Right cardiac atrium (tissue), 5 donors: ENCODE measurements around the gene GIMAP8. TPM values are rescaled to one million over a fixed set of nuclear protein-coding genes. Genes with fewer than 3 reads are reported as not detected.
"Not testable (repeated sequence)": the region's sequence is repeated elsewhere in the genome, so short reads cannot be mapped to it uniquely, and the experiment has no call there.

ENCODE experiments used
- ATAC-seq, 2 donors: fragments of 200-7000 bp; cut with Tn5 transposase; one replicate each; pipeline versions ENCODE4 v1.8.0 to v1.9.1; 2020; ENCODE audit warnings: moderate library complexity in 2 of 2, mild to moderate bottlenecking in 1 of 2
- DNase-seq, 3 donors: peaks; one replicate each; pipeline ENCODE4 v3.0.0-alpha.2; 2020
- H3K27ac ChIP-seq: one replicate; pipeline ENCODE4 v1.5.1; 2013; ENCODE audit warnings: mild to moderate bottlenecking, low read length, control low read depth, moderate library complexity
- H3K27me3 ChIP-seq: one replicate; pipeline ENCODE4 v1.6.1; 2013; ENCODE audit not compliant: control insufficient read depth, insufficient read depth
- H3K4me1 ChIP-seq: one replicate; pipeline ENCODE4 v1.6.1; 2013; ENCODE audit warnings: low read length; ENCODE audit not compliant: control insufficient read depth, insufficient read depth
- H3K4me3 ChIP-seq: one replicate; pipeline ENCODE4 v1.5.1; 2013; ENCODE audit warnings: low read length, control low read depth
- H3K9me3 ChIP-seq: one replicate; pipeline ENCODE4 v1.6.1; 2013; ENCODE audit warnings: low read length; ENCODE audit not compliant: control insufficient read depth
- WGBS: extraction: QIAGEN DNeasy Blood & Tissue Kit; methylation state at CpG from one replicate; pipeline ENCODE4 v1.1.7; 2013; 5-methylcytosine and 5-hydroxymethylcytosine counted together
- intact Hi-C, 4 donors: fragments of 100-400 bp; cut with DNase I; formaldehyde crosslinking; loops; one replicate each; pipeline versions ENCODE4 v1.11.0 to v1.14.0; 2022 to 2023
- polyA plus RNA-seq: library from polyadenylated mRNA; stranded (reverse); fragments of 200-250 nt; gene quantifications from one replicate; pipeline ENCODE4 v1.2.3, GENCODE V29; 2013
- total RNA-seq, 4 donors: library from RNA; stranded (reverse); fragmentation: NEBNext Ultra II Directional; extraction: Animal tissue kit (Norgen Biotek cat#: 25700); gene quantifications; one replicate each; pipeline ENCODE4 v1.2.1, GENCODE V29; 2021
- donor health status: healthy with polysubstance abuse.
- donor health status: DM: no; HTN: yes; CAD: no.
- donor health status: DM: no; HTN: no; CAD: no.
- donor health status: DM: no; HTN: yes; CAD: no; lungs with severe emphysema.
- donor health status: DM: yes; HTN: yes; CAD: no.

The GIMAP8 gene
- total and polyA plus RNA-seq, 5 donors: 11.4 to 21.0 (median 12.2) TPM

DNA sequence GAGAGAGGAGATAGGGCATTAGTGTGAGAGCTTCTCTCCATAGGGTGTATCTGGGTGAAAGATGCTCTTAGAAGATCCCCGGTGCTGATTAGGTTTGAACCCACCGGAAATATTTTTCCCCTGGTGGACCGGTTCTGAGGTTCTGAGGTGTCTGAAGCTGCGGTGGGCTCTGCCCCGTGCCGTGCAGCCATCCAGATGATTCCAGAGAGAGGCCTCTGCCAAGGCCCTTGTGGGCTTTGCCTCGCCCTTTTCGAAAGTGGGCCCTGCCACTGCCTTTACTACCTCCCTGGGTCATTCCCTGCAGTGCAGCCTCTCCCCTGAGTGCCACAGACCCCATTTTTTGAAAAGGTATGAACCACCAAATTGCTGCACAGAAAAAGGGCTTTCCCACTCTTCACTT lies 2.8 kb downstream of the GIMAP8 start:
- H3K4me3 ChIP-seq: peak overlapping the region; percentile 57
- intact Hi-C loops: loop anchor here in 1 of 4 donors (10.0 kb wide), 1 partner anchor 112 kb away; the partner anchor contains the start of gene GIMAP4
- WGBS: 67% methylated on average over 8 of the region's 8 CpGs

DNA sequence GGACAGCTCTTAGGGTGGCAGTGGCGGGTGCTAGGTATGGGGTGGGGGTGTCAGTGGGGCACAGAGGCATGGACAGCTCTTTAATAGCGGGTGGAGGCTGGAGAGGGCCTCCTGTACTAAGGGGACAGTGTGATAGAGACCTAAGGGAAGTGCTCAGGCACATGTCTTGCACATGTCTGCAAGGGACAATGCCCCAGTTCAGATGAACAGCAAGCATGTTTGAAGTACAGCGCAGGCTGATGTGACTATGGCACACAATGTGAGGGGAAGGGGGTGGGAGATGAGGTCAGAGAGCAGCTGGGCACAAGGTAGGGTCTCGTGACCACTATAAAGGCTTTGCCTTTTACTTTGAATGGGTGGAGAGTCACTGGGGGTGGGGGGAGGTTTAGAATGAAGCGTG lies 3.5 kb downstream of the GIMAP8 start:
- Histone ChIP-seq H3K4me3 (peak overlapping the region; percentile 57), H3K27ac (no peak overlapping the region), H3K9me3 (no peaks in the 10 kb centered on the region), H3K4me1 (peaks cover 5% of the 10 kb centered on the region), H3K27me3 (no peaks in the 10 kb centered on the region)
- intact Hi-C loops: loop anchor here in 1 of 4 donors (10.0 kb wide), 1 partner anchor 111 kb away; the partner anchor contains the start of gene GIMAP4
- 89% methylated on average over 5 of the region's 5 CpGs for WGBS
- ATAC-seq: no peak
- DNase-seq: no peak

More for the DNA sequence above, 2.8 kb downstream of the GIMAP8 start:
- DNase-seq: no peak
- H3K4me1 ChIP-seq: peaks cover 5% of the 10 kb centered on the region
- no peaks in the 10 kb centered on the region for H3K9me3 ChIP-seq
- H3K27ac ChIP-seq: peak overlapping the region; percentile 73
- no peaks in the 10 kb centered on the region for H3K27me3 ChIP-seq
- ATAC-seq: no peak

- not testable (repeated sequence) for H3K9me3 ChIP-seq, H3K27me3 ChIP-seq, H3K4me1 ChIP-seq, H3K4me3 ChIP-seq, DNase-seq, H3K27ac ChIP-seq, ATAC-seq
- 88% methylated on average over 5 of the region's 5 CpGs for WGBS
- intact Hi-C loops: loop anchor here in 1 of 4 donors (10.0 kb wide), 1 partner anchor 108 kb away; the partner anchor contains the start of gene GIMAP4
Observed at GRCh38 chr7:150457064-150457463, 6.6 kb downstream of the GIMAP8 start.

DNA sequence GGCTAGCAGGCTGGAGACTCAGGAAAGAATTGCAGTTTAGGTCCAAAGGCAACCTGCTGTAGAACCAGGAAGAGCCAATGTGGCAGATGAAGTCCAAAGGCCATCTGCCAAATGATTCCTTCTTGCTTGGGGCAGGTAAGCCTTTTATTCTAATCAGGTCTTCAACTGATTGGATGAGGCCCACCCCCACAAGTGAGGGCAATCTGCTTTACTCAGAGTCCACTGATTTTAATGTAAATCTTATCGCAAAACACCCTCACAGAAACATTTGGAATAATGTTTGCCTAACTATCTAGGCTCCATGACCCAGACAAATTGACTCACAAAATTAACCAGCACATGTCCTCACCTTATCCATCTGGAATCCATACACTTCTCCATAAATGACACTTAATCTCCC lies 7.8 kb downstream of the GIMAP8 start:
- intact Hi-C loops: loop anchor here in 1 of 4 donors (10.0 kb wide), 1 partner anchor 107 kb away; the partner anchor contains the start of gene GIMAP4
- ATAC-seq (no peak), DNase-seq (no peak)
- no peak overlapping the region for H3K27ac ChIP-seq
- WGBS: 99% methylated on average over 1 of the region's 1 CpG
- no peak overlapping the region for H3K4me3 ChIP-seq
- H3K9me3 ChIP-seq: no peaks in the 10 kb centered on the region
- no peaks in the 10 kb centered on the region for H3K27me3 ChIP-seq
- H3K4me1 ChIP-seq: peaks cover 1% of the 10 kb centered on the region

DNA sequence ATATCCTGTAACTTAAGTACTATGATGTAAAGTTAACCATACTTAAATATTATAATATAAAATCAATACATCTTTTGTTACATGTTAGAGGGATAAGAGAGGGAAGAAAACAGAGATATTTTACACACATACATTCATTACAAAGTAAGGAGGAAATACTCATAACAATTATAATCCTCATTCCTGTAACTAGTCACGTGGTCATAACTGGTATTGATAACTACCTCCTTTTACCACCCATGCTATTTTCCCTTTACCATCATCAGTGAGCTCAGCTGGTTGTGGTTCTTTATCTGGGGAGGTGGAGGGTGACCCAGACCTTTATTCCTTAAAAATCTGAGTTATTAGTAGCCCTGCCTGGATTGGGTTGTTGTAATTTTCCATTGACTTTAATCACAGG lies 8.3 kb downstream of the GIMAP8 start:
- H3K9me3 ChIP-seq: no peaks in the 10 kb centered on the region
- 82% methylated on average over 1 of the region's 1 CpG for WGBS

DNA sequence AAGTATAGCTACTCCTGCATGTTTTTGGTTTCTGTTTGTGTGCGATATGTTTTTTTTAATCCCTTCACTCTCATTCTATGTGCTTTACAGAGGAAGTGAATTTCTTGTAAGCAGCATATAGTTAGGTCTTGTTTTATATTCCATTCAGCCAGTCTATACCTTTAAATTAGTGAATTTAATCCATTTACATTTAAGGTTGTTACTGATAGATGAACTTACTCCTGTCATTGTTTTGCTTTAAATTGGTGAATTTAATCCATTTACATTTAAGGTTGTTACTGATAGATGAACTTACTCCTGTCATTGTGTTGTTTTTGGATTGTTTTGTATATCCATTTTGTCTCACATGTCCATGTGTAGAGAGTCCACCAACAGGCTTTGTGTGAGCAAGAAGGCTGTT lies 11.1 kb downstream of the GIMAP8 start:
- Histone ChIP-seq H3K4me3 (no peak overlapping the region), H3K27me3 (no peaks in the 10 kb centered on the region), H3K27ac (no peak overlapping the region), H3K9me3 (no peaks in the 10 kb centered on the region), H3K4me1 (no peaks in the 10 kb centered on the region)
- intact Hi-C loops: no loop called here
- ATAC-seq (no peak), DNase-seq (no peak)
- WGBS: 87% methylated on average over 1 of the region's 1 CpG

More for the DNA sequence above, 8.3 kb downstream of the GIMAP8 start:
- DNase-seq (no peak), ATAC-seq (no peak)
- no peaks in the 10 kb centered on the region for H3K27me3 ChIP-seq
- no peak overlapping the region for H3K4me3 ChIP-seq
- H3K4me1 ChIP-seq: no peaks in the 10 kb centered on the region
- intact Hi-C loops: loop anchor here in 1 of 4 donors (10.0 kb wide), 1 partner anchor 106 kb away; the partner anchor contains the start of gene GIMAP4
- no peak overlapping the region for H3K27ac ChIP-seq

DNA sequence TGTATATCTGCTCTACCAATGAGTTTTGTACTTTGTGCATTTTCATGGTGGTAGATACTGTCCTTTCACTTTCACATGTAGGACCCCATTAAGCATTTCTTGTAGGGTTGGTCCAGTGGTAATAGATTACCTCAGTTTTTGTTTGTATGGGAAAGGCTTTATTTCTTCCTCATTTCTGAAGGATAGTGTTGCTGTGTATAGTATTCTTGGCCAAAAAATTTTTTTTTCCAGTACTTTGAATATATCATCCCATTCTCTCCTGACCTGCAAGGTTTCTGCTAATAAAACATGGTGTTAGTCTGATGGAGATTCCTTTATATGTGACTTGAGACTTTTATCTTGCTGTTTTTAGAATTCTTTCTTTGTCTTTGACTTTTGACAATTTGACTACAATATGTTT lies 12.0 kb downstream of the GIMAP8 start:
- Histone ChIP-seq H3K27ac (no peak overlapping the region), H3K4me3 (no peak overlapping the region), H3K4me1 (no peaks in the 10 kb centered on the region), H3K27me3 (no peaks in the 10 kb centered on the region), H3K9me3 (no peaks in the 10 kb centered on the region)
- DNase-seq (no peak), ATAC-seq (no peak)
- intact Hi-C loops: no loop called here

- DNase-seq: no peak
- no peak for ATAC-seq
- Histone ChIP-seq H3K4me3 (no peak overlapping the region), H3K4me1 (no peaks in the 10 kb centered on the region), H3K9me3 (no peaks in the 10 kb centered on the region), H3K27ac (no peak overlapping the region), H3K27me3 (no peaks in the 10 kb centered on the region)
- WGBS: 81% methylated on average over 1 of the region's 1 CpG
- intact Hi-C loops: no loop called here
Observed at GRCh38 chr7:150463461-150463860, 13.0 kb downstream of the GIMAP8 start.

- Histone ChIP-seq H3K27me3 (no peaks in the 10 kb centered on the region), H3K9me3 (no peaks in the 10 kb centered on the region), H3K27ac (no peak overlapping the region), H3K4me3 (no peak overlapping the region), H3K4me1 (no peaks in the 10 kb centered on the region)
- DNase-seq (no peak), ATAC-seq (no peak)
- intact Hi-C loops: no loop called here
- 82% methylated on average over 1 of the region's 1 CpG for WGBS
Observed at GRCh38 chr7:150464962-150465361, 14.5 kb downstream of the GIMAP8 start.

GRCh38 chr7:150465414-150465813 lies 15.0 kb downstream of the GIMAP8 start:
- Histone ChIP-seq H3K4me3 (no peak overlapping the region), H3K4me1 (no peaks in the 10 kb centered on the region), H3K27ac (no peak overlapping the region), H3K9me3 (no peaks in the 10 kb centered on the region), H3K27me3 (no peaks in the 10 kb centered on the region)
- no peak for DNase-seq
- intact Hi-C loops: no loop called here
- ATAC-seq: no peak
- 97% methylated on average over 2 of the region's 2 CpGs for WGBS

- Histone ChIP-seq H3K4me3 (peak overlapping the region; percentile 71), H3K9me3 (no peaks in the 10 kb centered on the region), H3K4me1 (no peaks in the 10 kb centered on the region), H3K27me3 (no peaks in the 10 kb centered on the region), H3K27ac (peak overlapping the region; percentile 29)
- ATAC-seq (peak; percentile 66 to 81), DNase-seq (no peak)
- intact Hi-C loops: no loop called here
- 56% methylated on average over 6 of the region's 6 CpGs for WGBS
Observed at GRCh38 chr7:150466477-150466876, 16.0 kb downstream of the GIMAP8 start.

GRCh38 chr7:150468241-150468640 lies 17.8 kb downstream of the GIMAP8 start:
- H3K4me3 ChIP-seq: peak overlapping the region; percentile 71

More at GRCh38 chr7:150468241-150468640, 17.8 kb downstream of the GIMAP8 start:
- no peaks in the 10 kb centered on the region for H3K4me1 ChIP-seq
- intact Hi-C loops: no loop called here
- H3K27me3 ChIP-seq: no peaks in the 10 kb centered on the region
- 73% methylated on average over 3 of the region's 3 CpGs for WGBS
- peak overlapping the region; percentile 45 for H3K27ac ChIP-seq
- DNase-seq (no peak), ATAC-seq (no peak)
- no peaks in the 10 kb centered on the region for H3K9me3 ChIP-seq
